Mononuclear cell (primary cell): Measurements from ENCODE around the gene ESD. TPM values are rescaled to one million over a fixed set of nuclear protein-coding genes. Genes with fewer than 3 reads are reported as not detected.
"Not testable (repeated sequence)": the region's sequence is repeated elsewhere in the genome, so short reads cannot be mapped to it uniquely, and the experiment has no call there.

Source experiments
- H3K27me3 ChIP-seq: 2 replicates; pipeline ENCODE4 v1.6.0; 2011; ENCODE audit warnings: low read length, control low read depth; ENCODE audit not compliant: insufficient read depth
- H3K4me1 ChIP-seq: 2 replicates; pipeline ENCODE4 v1.5.1; 2011; ENCODE audit warnings: mild to moderate bottlenecking, low read length, control low read depth; ENCODE audit not compliant: insufficient read depth
- H3K4me3 ChIP-seq: 2 replicates; pipeline ENCODE4 v1.5.1; 2011; ENCODE audit warnings: mild to moderate bottlenecking, low read length, moderate library complexity
- H3K9me3 ChIP-seq: 2 replicates; pipeline ENCODE4 v1.5.1; 2011; ENCODE audit warnings: low read depth, mild to moderate bottlenecking, control low read depth, low read length
- total RNA-seq: library from RNA; depleted of rRNA; stranded (reverse); fragments of >200 nt; gene quantifications from one replicate; pipeline ENCODE4 v1.2.3, GENCODE V29; 2012

Gene ESD
- total RNA-seq, 1 donor = 58.7 TPM

GRCh38 chr13:46804921-46805320 is 8.0 kb upstream of the ESD start:
- H3K4me1 ChIP-seq, H3K4me3 ChIP-seq, H3K27me3 ChIP-seq, H3K9me3 ChIP-seq: not testable (repeated sequence)

GRCh38 chr13:46804391-46804815 is 7.4 kb upstream of the ESD start:
- Histone ChIP-seq H3K4me3 (no peak overlapping the region), H3K9me3 (no peaks in the 10 kb centered on the region), H3K4me1 (no peaks in the 10 kb centered on the region), H3K27me3 (no peaks in the 10 kb centered on the region)

DNA sequence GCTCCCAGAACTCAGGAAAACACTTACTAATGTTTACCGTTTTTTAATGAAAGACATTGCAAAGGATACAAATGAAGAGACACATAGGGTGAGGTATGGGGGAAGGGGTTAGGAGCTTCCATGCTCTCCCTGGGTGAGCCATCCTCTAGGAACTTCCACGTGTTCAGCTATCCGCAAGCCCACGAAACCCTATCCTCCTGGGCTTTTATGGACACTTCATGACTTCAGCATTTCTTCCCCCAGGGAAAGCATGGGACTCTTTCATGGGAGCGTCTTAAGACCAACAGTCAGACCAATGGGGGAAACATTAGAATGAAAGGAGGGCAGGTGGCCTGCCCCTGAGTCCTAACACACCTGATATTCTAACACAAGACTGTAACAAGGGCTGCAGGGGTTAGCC is 6.6 kb upstream of the ESD start:
- no peak overlapping the region for H3K4me3 ChIP-seq
- no peaks in the 10 kb centered on the region for H3K9me3 ChIP-seq
- H3K27me3 ChIP-seq = no peaks in the 10 kb centered on the region
- H3K4me1 ChIP-seq = no peaks in the 10 kb centered on the region

DNA sequence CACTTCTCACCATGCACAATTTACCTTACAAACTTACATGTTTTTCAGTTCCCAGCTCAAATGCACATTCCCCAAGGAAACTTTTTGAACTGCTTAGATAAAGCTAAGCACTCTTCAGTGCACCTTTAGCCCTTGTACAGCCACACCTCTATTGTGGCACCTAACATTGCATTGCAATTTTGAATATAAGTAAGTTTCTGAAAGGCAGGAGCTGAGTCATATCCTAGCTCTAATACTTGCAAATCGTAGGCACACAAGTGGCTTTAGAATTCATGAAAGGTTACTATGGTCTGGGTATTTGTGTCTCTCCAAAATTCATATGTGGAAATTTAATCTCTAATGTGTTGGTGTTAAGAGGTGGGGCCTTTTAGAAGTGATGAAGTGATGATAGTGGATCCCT is 4.9 kb upstream of the ESD start:
- Histone ChIP-seq H3K27me3 (no peaks in the 10 kb centered on the region), H3K4me3 (no peak overlapping the region), H3K9me3 (no peaks in the 10 kb centered on the region), H3K4me1 (peaks cover 9% of the 10 kb centered on the region)

- H3K27me3 ChIP-seq = no peaks in the 10 kb centered on the region
- H3K4me3 ChIP-seq = no peak overlapping the region
Measured at GRCh38 chr13:46799139-46799538, 2.2 kb upstream of the ESD start.

DNA sequence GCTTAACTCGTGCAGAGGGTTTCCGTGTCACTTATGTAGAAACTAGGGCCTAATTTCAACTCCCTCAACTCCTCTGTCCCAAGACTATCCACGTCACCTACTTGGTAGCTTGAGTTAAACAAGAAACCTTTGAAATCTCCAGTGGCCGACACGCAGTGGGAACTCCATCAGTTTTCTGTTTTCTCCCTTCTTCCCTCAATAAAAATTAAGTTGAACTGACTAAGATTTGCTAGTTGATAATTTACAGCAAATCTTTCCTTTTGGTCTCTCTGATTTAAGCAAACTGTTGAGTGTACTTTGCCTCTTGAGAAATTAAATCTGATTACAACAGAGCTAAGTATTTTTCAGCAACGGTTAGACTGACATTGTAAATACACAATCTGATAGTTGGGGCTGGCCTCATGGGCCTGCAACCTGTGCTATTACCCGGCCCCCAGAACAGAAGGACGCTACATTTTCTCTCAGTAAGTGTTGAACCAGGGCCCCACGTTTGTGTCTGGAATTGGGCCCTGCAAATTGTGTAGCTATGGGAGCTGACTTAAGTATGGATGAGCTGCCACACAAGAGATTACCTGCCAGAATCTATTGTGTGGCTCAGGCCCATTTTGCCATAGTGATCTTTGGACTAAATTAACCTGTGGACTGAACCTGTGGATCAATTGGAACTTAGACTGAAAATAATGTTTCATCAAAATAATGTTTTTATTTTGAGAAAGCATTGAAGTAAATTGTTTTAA is 708 bp upstream of the ESD start:
- Histone ChIP-seq H3K4me3 (peak overlapping the region; percentile 88), H3K4me1 (peaks cover 26% of the 10 kb centered on the region), H3K9me3 (no peaks in the 10 kb centered on the region), H3K27me3 (no peaks in the 10 kb centered on the region)

More at GRCh38 chr13:46799139-46799538, 2.2 kb upstream of the ESD start:
- no peaks in the 10 kb centered on the region for H3K9me3 ChIP-seq
- H3K4me1 ChIP-seq = peaks cover 26% of the 10 kb centered on the region

- peaks cover 26% of the 10 kb centered on the region for H3K4me1 ChIP-seq
- peak overlapping the region; percentile 88 for H3K4me3 ChIP-seq
- H3K27me3 ChIP-seq = no peaks in the 10 kb centered on the region
- no peaks in the 10 kb centered on the region for H3K9me3 ChIP-seq
Measured at GRCh38 chr13:46796129-46796514, 839 bp downstream of the ESD start.

GRCh38 chr13:46795321-46795720 is 1.6 kb downstream of the ESD start:
- Histone ChIP-seq H3K4me3 (no peak overlapping the region), H3K9me3 (no peaks in the 10 kb centered on the region), H3K4me1 (peaks cover 26% of the 10 kb centered on the region), H3K27me3 (no peaks in the 10 kb centered on the region)

GRCh38 chr13:46783504-46783903 is 13.5 kb downstream of the ESD start:
- H3K9me3 ChIP-seq = no peaks in the 10 kb centered on the region
- H3K4me3 ChIP-seq = no peak overlapping the region
- no peaks in the 10 kb centered on the region for H3K4me1 ChIP-seq
- no peaks in the 10 kb centered on the region for H3K27me3 ChIP-seq

DNA sequence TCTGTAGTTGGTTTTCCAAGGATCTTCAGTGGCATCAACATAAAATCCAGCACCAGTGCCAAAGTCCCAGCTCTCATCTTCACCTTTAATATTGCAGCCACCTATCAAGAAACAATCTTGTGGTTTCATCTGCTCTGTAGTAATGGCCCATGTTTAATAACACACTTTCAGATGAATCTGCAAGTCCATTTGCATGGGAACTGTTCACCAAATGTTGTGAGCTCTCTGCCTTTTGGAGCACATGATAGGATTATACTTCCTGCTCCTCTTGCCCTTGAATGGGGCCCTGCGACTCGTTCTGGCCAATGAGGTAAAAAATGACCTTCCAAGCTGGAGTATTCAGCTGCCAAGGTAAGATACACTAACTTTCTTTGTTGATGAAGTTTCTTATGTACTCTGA is 14.3 kb downstream of the ESD start:
- Histone ChIP-seq H3K4me3 (no peak overlapping the region), H3K27me3 (no peaks in the 10 kb centered on the region), H3K4me1 (no peaks in the 10 kb centered on the region), H3K9me3 (no peaks in the 10 kb centered on the region)

- Histone ChIP-seq H3K4me3 (no peak overlapping the region), H3K4me1 (no peaks in the 10 kb centered on the region), H3K9me3 (no peaks in the 10 kb centered on the region), H3K27me3 (no peaks in the 10 kb centered on the region)
Measured at GRCh38 chr13:46782066-46782465, 14.9 kb downstream of the ESD start.

- H3K9me3 ChIP-seq = no peaks in the 10 kb centered on the region
- no peak overlapping the region for H3K4me3 ChIP-seq
- no peaks in the 10 kb centered on the region for H3K4me1 ChIP-seq
- no peaks in the 10 kb centered on the region for H3K27me3 ChIP-seq
Measured at GRCh38 chr13:46778890-46779289, 18.1 kb downstream of the ESD start.

GRCh38 chr13:46778095-46778494 is 18.9 kb downstream of the ESD start:
- H3K4me3 ChIP-seq = no peak overlapping the region
- H3K4me1 ChIP-seq = no peaks in the 10 kb centered on the region
- H3K27me3 ChIP-seq = no peaks in the 10 kb centered on the region
- H3K9me3 ChIP-seq = no peaks in the 10 kb centered on the region

GRCh38 chr13:46775385-46776107 is 21.4 kb downstream of the ESD start:
- Histone ChIP-seq H3K9me3 (no peaks in the 10 kb centered on the region), H3K4me3 (no peak overlapping the region), H3K4me1 (no peaks in the 10 kb centered on the region), H3K27me3 (no peaks in the 10 kb centered on the region)

GRCh38 chr13:46773541-46773940 is 23.4 kb downstream of the ESD start:
- Histone ChIP-seq H3K4me1 (no peaks in the 10 kb centered on the region), H3K4me3 (no peak overlapping the region), H3K27me3 (no peaks in the 10 kb centered on the region), H3K9me3 (peaks cover 4% of the 10 kb centered on the region)

GRCh38 chr13:46771693-46772092 is 25.3 kb downstream of the ESD start:
- Histone ChIP-seq H3K27me3 (no peaks in the 10 kb centered on the region), H3K9me3 (peaks cover 4% of the 10 kb centered on the region), H3K4me1 (no peaks in the 10 kb centered on the region), H3K4me3 (no peak overlapping the region)
